Measurements from ENCODE around the gene SOBP.

Gene SOBP

GRCh38 chr6:107587451-107587850 lies 97.5 kb downstream of the SOBP start:
- DNase-seq, result no peak

DNA sequence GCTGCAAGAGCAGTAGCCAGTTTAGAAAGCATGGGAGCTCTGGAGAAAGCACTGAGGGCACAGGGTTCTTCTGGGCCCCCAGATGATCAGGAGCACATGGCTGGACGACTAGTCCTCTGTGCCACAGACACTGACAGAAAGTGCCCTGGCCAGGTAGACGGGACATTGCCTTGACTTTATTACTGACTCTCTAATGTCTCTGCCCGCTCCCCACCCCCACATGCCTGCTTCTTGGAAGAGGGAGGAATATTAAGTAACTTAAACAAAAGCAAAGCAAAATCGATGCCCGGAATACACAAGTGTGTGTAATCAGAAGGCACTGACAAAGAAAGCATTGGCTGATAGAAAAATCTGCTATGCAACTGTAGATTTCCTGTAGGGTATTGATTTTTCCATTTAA lies 99.3 kb downstream of the SOBP start:
- DNase-seq, result no peak

- no peak for DNase-seq
Observed at GRCh38 chr6:107589934-107590333, 100.0 kb downstream of the SOBP start.

GRCh38 chr6:107590378-107590777 lies 100.5 kb downstream of the SOBP start:
- DNase-seq, result no peak

DNA sequence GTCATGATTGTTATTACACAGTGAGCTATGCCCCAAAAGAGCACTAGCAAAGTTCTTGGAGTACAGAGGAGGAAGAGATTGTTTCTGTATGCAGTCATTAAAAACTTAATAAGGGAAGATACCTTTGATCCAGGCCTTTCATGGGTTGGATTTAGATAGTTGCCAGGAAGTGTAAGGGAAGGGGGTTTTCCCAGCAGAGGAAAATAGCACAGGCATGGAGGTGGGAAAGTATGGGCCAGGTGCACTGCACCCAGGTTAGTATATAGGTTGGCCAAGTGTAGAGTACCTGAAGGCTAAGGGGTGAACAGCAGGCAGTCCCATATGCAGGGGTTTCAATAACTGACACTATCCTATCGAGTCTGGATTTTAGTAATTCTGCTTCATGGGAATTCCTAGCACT lies 101.4 kb downstream of the SOBP start:
- no peak for DNase-seq

GRCh38 chr6:107592806-107593205 lies 102.9 kb downstream of the SOBP start:
- DNase-seq, result no peak

DNA sequence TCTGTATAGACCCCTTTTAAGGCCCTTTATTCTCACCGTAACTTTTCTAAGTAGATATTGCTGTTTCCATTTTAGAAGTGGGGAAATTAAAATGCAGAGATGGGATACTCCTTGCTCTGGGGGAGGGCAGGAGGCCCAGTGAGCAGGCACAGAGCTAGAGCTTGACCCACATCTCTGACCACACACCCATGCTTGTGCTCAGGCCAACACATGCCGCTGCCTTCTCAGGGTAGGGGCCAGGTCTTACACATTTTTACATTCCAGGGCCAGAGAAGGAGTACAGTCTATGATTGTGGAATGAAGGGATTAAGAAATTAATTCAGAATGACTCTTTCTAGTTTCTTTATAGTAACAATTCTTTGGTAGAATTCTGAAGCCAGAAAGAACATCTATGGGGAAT lies 104.8 kb downstream of the SOBP start:
- no peak for DNase-seq

- no peak for DNase-seq
Observed at GRCh38 chr6:107598091-107598490, 108.2 kb downstream of the SOBP start.

- DNase-seq, result no peak
Observed at GRCh38 chr6:107599043-107599442, 109.1 kb downstream of the SOBP start.

GRCh38 chr6:107600121-107600520 lies 110.2 kb downstream of the SOBP start:
- DNase-seq, result no peak

DNA sequence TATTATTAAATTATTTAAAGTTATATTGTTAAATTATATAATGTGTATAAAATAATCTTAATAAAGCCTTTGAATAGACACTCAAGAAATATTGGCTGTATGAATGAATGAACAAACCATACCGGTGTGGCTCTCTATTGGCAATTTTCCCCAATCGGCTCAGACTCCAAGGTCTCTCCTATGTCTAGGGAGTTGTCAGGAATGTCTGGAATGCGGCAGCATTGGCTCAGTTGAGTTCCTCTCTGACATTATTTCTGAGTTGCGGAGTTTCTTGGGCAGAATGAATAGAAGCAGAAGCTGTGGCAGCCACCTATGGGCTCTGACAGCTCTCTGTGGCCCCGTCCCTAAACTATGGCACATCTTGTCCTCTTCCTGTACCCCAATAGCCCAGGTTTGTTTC lies 111.0 kb downstream of the SOBP start:
- no peak for DNase-seq

GRCh38 chr6:107601406-107601805 lies 111.5 kb downstream of the SOBP start:
- DNase-seq, result no peak

GRCh38 chr6:107602321-107603005 lies 112.5 kb downstream of the SOBP start:
- DNase-seq, result no peak

DNA sequence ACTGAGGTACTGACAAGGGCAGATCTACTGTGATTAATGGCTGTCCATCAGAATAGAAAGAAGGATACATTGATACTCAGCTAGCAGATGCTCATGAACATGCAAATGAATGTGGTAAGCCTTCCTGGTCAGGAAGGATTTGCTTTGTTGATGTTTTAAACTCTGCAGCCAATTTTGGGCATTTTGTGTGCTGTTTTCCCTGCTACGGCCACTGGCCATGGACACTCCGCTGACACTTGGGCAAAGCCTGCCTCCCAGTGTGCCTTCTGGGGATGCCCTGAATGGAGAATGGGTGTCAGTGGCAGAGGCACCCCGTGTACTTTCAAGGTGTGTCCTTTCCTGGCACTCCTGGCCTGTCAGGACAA lies 113.1 kb downstream of the SOBP start:
- DNase-seq, result no peak

DNA sequence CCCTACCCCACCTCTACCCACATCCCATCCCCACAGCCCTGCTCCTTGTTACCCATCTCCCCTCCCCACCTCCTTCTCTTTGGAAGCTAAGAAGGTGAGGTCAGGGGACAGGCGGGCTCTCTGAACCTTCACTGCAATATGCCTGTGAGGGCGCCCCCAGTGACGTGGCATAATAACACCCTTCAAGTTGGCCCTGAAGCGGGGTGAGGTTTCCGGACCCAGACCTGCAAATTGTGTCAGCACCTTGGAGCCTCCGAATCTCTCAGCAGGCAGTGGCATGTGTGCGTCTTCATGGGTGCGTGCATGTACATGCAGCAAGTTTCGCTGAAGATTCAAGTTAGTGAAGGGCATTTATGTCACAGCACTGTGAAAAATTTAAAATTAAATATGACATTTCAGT lies 114.6 kb downstream of the SOBP start:
- no peak for DNase-seq

DNA sequence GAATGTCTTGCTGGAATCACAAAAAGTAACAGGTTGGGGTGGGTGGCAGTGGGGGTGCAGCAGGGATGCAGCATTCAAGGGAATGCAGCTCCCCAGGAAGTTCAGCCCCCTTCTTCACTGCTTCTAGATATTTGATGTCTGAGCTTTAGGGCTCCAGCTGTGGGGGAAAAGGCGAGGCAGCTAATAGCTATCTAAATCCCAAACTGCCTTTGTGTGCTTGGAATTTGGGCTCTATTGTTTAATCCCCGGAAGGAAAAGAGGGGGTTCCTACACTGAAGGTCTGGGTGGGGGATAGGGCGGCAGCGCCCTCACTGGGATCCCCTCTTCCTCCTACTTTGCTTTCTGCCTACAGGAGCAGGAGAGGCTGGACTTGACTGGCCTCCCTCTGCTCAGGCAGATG lies 116.5 kb downstream of the SOBP start:
- no peak for DNase-seq

DNA sequence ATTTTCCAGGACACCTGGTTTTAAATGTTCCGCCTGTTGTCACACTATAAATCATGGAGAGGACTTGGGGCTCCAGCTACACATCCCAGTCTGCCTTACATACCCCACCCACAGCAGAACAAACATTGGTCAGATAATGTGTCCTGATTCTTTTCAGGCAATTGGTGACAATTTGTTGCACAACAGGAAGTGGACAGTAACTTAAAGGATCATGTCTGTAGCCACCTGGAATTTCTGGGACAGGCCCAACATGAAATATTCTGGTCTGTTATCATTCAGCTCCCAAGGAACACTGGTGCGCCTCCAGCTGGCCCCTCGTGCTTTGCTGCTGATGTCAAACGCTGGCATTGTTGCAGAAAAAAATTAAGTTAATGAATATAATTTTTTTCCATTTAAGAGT lies 117.2 kb downstream of the SOBP start:
- no peak for DNase-seq

- DNase-seq, result no peak
Observed at GRCh38 chr6:107611094-107611810, 121.3 kb downstream of the SOBP start.

- DNase-seq, result no peak
Observed at GRCh38 chr6:107612762-107613415, 123.0 kb downstream of the SOBP start.

DNA sequence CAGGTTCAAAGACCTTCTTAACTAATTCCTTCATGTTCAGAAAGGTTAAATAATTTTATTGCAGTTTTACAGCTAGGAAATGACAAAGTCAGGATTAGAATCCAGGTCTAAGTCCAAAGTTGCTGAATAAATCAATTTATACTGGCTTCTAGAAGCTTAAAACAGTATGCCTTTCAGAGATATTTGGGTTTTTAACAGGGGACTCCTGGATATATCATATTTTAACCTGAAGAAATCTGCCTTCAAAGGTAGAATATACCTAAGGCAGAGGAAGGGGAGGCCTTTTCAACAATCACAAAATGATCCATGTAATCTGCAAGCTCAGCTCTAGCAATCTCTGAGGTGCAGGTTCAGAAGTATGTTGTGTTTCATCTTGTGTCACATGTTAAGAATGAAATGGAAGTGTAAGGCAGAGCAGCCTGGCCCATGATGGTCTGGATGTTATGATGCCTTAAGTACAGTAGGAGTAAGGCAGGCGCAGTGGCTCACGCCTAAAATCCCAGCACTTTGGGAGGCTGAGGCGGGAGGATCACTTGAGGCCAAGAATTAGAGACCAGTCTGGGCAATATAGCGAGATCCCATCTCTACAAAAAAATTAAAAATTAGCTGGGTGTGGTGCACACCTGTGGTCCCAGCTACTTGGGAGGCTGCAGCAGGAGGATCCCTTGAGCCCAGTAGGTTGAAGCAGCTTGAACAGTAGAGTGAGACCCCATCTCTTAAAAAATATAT lies 123.9 kb downstream of the SOBP start:
- no peak for DNase-seq

- no peak for DNase-seq
Observed at GRCh38 chr6:107614828-107615227, 124.9 kb downstream of the SOBP start.

- DNase-seq, result no peak
Observed at GRCh38 chr6:107616775-107617174, 126.9 kb downstream of the SOBP start.

DNA sequence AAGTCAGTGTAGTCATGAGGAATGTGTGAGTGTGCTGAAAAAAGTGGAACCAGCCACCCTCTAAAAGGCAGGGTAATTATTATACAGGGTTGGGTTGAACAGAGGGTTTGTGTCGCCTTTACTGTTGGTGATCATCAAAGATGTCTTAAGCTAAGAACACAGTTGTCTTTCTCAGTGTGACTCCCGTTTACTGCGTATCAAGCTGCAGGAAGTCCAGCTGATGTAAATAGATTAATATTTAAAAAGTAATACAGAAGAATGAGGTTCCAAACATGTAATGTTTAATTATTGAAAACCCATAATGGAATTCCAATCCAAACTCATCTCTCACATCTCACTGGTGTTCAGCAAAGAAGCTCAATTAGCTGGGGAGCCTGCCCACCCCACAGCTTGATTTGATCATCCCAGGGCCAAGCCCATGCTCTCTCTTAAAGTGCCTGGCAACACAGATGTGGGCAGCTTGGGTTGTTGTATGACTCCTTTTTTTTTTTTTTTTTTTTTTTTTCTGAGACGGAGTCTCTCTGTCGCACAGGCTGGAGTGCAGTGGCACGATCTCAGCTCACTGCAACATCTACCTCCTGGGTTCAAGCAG lies 127.5 kb downstream of the SOBP start:
- no peak for DNase-seq
